ENCODE data around the gene ECHDC1. TPM values are rescaled to one million over a fixed set of nuclear protein-coding genes. Genes with fewer than 3 reads are reported as not detected.
"Not testable (repeated sequence)": the region's sequence is repeated elsewhere in the genome, so short reads cannot be mapped to it uniquely, and the experiment has no call there.

ECHDC1 gene
- total and polyA plus RNA-seq, 2 experiments from 2014 or later, result 60.8 to 75.6 TPM

DNA sequence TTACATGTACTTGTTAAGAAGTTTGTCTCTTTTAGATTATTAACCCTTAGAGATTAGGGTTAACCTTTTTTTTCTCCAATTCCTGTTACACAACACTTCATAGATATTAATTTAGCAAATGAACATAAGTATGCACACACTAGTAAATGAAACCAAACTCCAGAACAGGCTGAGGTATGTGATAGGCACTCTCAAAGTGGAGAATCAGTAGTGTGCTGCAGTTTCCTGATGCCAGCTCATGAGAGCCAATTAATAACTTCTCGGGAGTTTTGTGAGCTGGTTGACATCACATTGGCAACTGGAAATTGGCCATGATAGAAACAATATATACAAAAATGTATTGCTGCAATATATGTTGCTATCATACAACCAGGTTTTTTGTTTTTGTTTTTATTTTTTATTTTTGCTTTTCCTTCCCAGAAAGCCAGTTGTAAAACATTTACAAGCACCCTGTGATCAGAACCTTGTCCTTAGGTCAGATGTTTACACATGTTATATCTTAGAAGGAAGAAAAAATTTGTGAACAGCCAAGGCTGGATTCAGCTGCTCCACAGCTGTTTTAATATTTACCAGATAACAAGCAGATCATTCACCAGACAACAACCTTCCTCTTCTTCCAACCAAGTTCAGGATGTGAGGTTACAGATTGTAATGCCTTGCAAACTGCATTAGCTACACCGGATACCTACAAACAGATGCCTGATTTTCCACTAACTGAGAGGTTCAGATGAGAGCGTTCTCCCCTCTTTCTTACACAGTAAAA is 42.4 kb upstream of the ECHDC1 start:
- TF ChIP-seq EZH2phosphoT487 (IDR thresholded peaks at IDR 0.05; ENCODE audit: insufficient read depth, low read depth) (no peak), EZH2 (IDR thresholded peaks at IDR 0.05; ENCODE audit: insufficient read depth, poor library complexity, severe bottlenecking) (no peak)
- Histone ChIP-seq H3K27me3 (replicated peaks; ENCODE audit: insufficient read depth) (no peaks in the 10 kb centered on the region), H3K4me1 (ENCODE audit: insufficient read depth) (no peaks in the 10 kb centered on the region), H2AFZ (no peak overlapping the region), H3K9me3 (ENCODE audit: low read depth) (no peaks in the 10 kb centered on the region), H3K27ac (no peak overlapping the region), H3F3A (ENCODE audit: insufficient read depth) (no peaks in the 10 kb centered on the region), H3K4me2 (ENCODE audit: unreplicated experiment) (no peak overlapping the region), H3K4me3 (no peak overlapping the region), H3K79me2 (ENCODE audit: insufficient read depth) (no peaks in the 10 kb centered on the region), H3K9ac (no peak overlapping the region), H3K9me2 (ENCODE audit: insufficient read depth) (no peaks in the 10 kb centered on the region), H4K20me1 (ENCODE audit: insufficient read depth) (no peaks in the 10 kb centered on the region), H3K36me3 (ENCODE audit: low read depth) (no peaks in the 10 kb centered on the region)
- in situ Hi-C loops (cut with MboI), result no loop called here
- WGBS, 2 experiments (ENCODE audit: low coverage in 1 of 2, low lambda C conversion rate in 2 of 2, missing lambda C conversion rate in 2 of 2), result 40 to 41% methylated on average over 3 of the region's 3 CpGs
- DNase-seq, result no peak

DNA sequence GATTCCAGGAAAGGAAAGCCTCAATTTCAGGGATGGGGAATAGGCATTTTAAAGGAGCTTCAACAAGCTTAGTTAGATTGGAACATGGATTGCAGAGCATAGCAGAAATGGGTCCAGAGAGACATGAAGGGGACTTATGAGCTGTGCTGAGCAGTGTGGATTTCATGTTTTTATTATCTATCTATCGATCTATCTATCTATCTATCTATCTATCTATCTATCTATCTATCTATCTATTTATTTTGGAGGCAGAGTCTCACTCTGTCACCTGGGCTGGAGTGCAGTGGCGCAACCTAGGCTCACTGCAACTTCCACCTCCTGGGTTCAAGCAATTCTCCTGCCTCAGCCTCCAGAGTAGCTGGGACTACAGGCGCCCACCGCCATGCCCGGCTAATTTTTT is 41.4 kb upstream of the ECHDC1 start:
- H3K79me2 ChIP-seq (ENCODE audit: insufficient read depth); in situ Hi-C loops (cut with MboI): not testable (repeated sequence)
- WGBS, 2 experiments (ENCODE audit: low coverage in 1 of 2, low lambda C conversion rate in 2 of 2, missing lambda C conversion rate in 2 of 2), result 93% methylated on average over 5 of the region's 5 CpGs

DNA sequence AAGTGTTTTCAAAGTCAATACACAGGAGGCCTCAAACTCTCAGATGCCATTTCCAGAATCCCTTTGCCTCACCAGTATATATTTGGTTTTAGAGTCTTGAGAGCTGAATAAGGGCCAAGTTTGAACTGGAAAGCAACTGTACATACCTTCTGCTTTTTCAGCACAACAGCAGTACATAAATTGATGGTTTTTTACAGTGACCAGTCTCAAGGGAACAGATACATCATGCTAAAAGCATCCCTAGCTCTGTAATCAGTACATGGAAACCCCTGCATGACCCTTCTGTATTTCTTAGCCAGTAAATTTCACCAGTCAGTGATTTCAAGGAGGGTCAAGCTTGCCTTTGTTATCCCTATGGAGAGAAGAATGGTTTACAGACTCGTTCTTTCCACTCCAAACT is 40.6 kb upstream of the ECHDC1 start:
- H3K36me3 ChIP-seq (ENCODE audit: low read depth), result no peaks in the 10 kb centered on the region
- in situ Hi-C loops (cut with MboI), result no loop called here
- no peaks in the 10 kb centered on the region for H3K79me2 ChIP-seq (ENCODE audit: insufficient read depth)
- WGBS, 2 experiments (ENCODE audit: low coverage in 1 of 2, low lambda C conversion rate in 2 of 2, missing lambda C conversion rate in 2 of 2), result 97 to 100% methylated on average over 1 of the region's 1 CpG
- no peaks in the 10 kb centered on the region for H3K4me1 ChIP-seq (ENCODE audit: insufficient read depth)
- H3K9ac ChIP-seq, result no peak overlapping the region
- no peaks in the 10 kb centered on the region for H3K9me2 ChIP-seq (ENCODE audit: insufficient read depth)
- DNase-seq, result peak; percentile 9
- no peak overlapping the region for H2AFZ ChIP-seq
- H4K20me1 ChIP-seq (ENCODE audit: insufficient read depth), result no peaks in the 10 kb centered on the region
- no peaks in the 10 kb centered on the region for H3K27me3 ChIP-seq (replicated peaks; ENCODE audit: insufficient read depth)
- no peaks in the 10 kb centered on the region for H3K9me3 ChIP-seq (ENCODE audit: low read depth)
- no peak overlapping the region for H3K4me2 ChIP-seq (ENCODE audit: unreplicated experiment)
- H3K27ac ChIP-seq, result no peak overlapping the region
- TF ChIP-seq EZH2 (IDR thresholded peaks at IDR 0.05; ENCODE audit: insufficient read depth, poor library complexity, severe bottlenecking), result no peak
- TF ChIP-seq EZH2phosphoT487 (IDR thresholded peaks at IDR 0.05; ENCODE audit: insufficient read depth, low read depth), result no peak
- H3F3A ChIP-seq (ENCODE audit: insufficient read depth), result no peaks in the 10 kb centered on the region
- H3K4me3 ChIP-seq, result no peak overlapping the region

More for the DNA sequence above, 41.4 kb upstream of the ECHDC1 start:
- H2AFZ ChIP-seq; H3K36me3 ChIP-seq (ENCODE audit: low read depth); H4K20me1 ChIP-seq (ENCODE audit: insufficient read depth); H3K9me2 ChIP-seq (ENCODE audit: insufficient read depth); H3F3A ChIP-seq (ENCODE audit: insufficient read depth); H3K4me1 ChIP-seq (ENCODE audit: insufficient read depth); H3K4me3 ChIP-seq; H3K27ac ChIP-seq; H3K9me3 ChIP-seq (ENCODE audit: low read depth); H3K4me2 ChIP-seq (ENCODE audit: unreplicated experiment); H3K9ac ChIP-seq; DNase-seq; H3K27me3 ChIP-seq (replicated peaks; ENCODE audit: insufficient read depth): not testable (repeated sequence)

DNA sequence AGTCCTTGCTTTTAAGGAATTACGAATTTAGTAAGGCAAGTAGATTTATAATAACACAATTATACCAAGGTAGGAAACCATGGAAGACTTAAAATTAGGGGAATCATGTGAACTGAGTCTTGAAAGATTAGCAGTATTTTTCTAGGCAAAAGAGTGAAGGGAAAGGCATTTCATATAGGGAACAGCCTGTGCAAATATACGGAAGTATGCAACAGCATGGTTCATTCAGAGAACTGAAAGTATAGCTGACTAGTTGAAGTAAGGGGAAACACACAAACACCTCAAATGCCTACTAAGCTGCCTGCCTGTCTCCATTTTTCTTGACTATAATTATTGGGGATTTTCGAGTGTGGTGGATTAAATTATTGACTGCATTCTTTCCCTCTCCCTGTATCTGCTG is 39.0 kb upstream of the ECHDC1 start:
- no peak for DNase-seq
- WGBS, 2 experiments (ENCODE audit: low coverage in 1 of 2, low lambda C conversion rate in 2 of 2, missing lambda C conversion rate in 2 of 2), result 85 to 90% methylated on average over 3 of the region's 3 CpGs
- Histone ChIP-seq H2AFZ (no peak overlapping the region), H3F3A (ENCODE audit: insufficient read depth) (no peaks in the 10 kb centered on the region), H3K4me2 (ENCODE audit: unreplicated experiment) (no peak overlapping the region), H3K36me3 (ENCODE audit: low read depth) (no peaks in the 10 kb centered on the region), H4K20me1 (ENCODE audit: insufficient read depth) (no peaks in the 10 kb centered on the region), H3K79me2 (ENCODE audit: insufficient read depth) (no peaks in the 10 kb centered on the region), H3K9me3 (ENCODE audit: low read depth) (no peaks in the 10 kb centered on the region), H3K27me3 (replicated peaks; ENCODE audit: insufficient read depth) (no peaks in the 10 kb centered on the region), H3K4me1 (ENCODE audit: insufficient read depth) (no peaks in the 10 kb centered on the region), H3K4me3 (no peak overlapping the region), H3K9ac (no peak overlapping the region), H3K27ac (no peak overlapping the region), H3K9me2 (ENCODE audit: insufficient read depth) (no peaks in the 10 kb centered on the region)
- in situ Hi-C loops (cut with MboI), result no loop called here
- no peak for TF ChIP-seq EZH2phosphoT487 (IDR thresholded peaks at IDR 0.05; ENCODE audit: insufficient read depth, low read depth)
- TF ChIP-seq EZH2 (IDR thresholded peaks at IDR 0.05; ENCODE audit: insufficient read depth, poor library complexity, severe bottlenecking), result no peak

DNA sequence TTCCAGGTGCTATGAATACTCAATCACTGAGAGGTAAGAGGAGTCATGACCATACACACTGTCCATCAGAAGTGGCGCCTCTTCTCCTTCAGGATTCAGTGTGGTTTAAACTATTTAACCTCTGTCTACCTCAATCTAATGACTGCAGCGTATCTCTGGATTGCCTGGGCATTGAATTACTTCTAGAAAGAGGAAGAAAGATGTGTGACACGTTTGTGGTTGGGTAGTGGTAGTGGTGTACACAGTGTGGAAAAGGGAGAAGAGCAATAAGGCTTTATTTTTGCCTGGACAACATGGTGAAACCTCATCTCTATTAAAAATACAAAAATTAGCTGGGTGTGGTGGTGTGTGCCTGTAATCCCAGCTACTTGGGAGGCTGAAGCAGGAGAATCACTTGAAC is 38.0 kb upstream of the ECHDC1 start:
- H4K20me1 ChIP-seq (ENCODE audit: insufficient read depth), result no peaks in the 10 kb centered on the region
- no peak overlapping the region for H3K27ac ChIP-seq
- no peaks in the 10 kb centered on the region for H3K9me3 ChIP-seq (ENCODE audit: low read depth)
- H3K9me2 ChIP-seq (ENCODE audit: insufficient read depth), result no peaks in the 10 kb centered on the region
- no peak overlapping the region for H3K4me2 ChIP-seq (ENCODE audit: unreplicated experiment)
- in situ Hi-C loops (cut with MboI), result no loop called here
- WGBS, 2 experiments (ENCODE audit: low coverage in 1 of 2, low lambda C conversion rate in 2 of 2, missing lambda C conversion rate in 2 of 2), result 95 to 96% methylated on average over 3 of the region's 3 CpGs
- no peaks in the 10 kb centered on the region for H3K27me3 ChIP-seq (replicated peaks; ENCODE audit: insufficient read depth)
- no peak overlapping the region for H3K4me3 ChIP-seq
- no peaks in the 10 kb centered on the region for H3K4me1 ChIP-seq (ENCODE audit: insufficient read depth)
- no peaks in the 10 kb centered on the region for H3K79me2 ChIP-seq (ENCODE audit: insufficient read depth)
- no peaks in the 10 kb centered on the region for H3F3A ChIP-seq (ENCODE audit: insufficient read depth)
- H3K36me3 ChIP-seq (ENCODE audit: low read depth), result no peaks in the 10 kb centered on the region
- TF ChIP-seq EZH2phosphoT487 (IDR thresholded peaks at IDR 0.05; ENCODE audit: insufficient read depth, low read depth) (no peak), EZH2 (IDR thresholded peaks at IDR 0.05; ENCODE audit: insufficient read depth, poor library complexity, severe bottlenecking) (no peak)
- no peak for DNase-seq
- H2AFZ ChIP-seq, result no peak overlapping the region
- H3K9ac ChIP-seq, result no peak overlapping the region

Measured in GM23248 (cell line).